K562 (cell line): Measurements from ENCODE around the gene SPTBN4. TPM values are rescaled to one million over a fixed set of nuclear protein-coding genes. Genes with fewer than 3 reads are reported as not detected.

Source experiments
- BCOR ChIP-seq: fragments of 450-650 bp; IDR thresholded peaks from 2 replicates; pipeline ENCODE4 v1.6.1; 2016
- CREB1 ChIP-seq, 2 experiments: sonication (generic) in 1 of 2; formaldehyde crosslinking in 1 of 2; IDR thresholded peaks; 2 replicates each; pipeline versions ENCODE4 v1.6.1 to v1.8.0; 2012 to 2022; ENCODE audit warnings: inconsistent platforms in 1 of 2, mild to moderate bottlenecking in 1 of 2, missing genetic modification reagents in 1 of 2, moderate library complexity in 1 of 2
- LCOR ChIP-seq: sonication (generic); formaldehyde crosslinking; IDR thresholded peaks from 2 replicates; pipeline ENCODE4 v1.8.0; 2022; ENCODE audit warnings: mild to moderate bottlenecking, missing genetic modification reagents
- MEIS2 ChIP-seq: fragments of 450-650 bp; IDR thresholded peaks from 2 replicates; pipeline ENCODE4 v1.6.1; 2014; ENCODE audit warnings: mild to moderate bottlenecking; ENCODE audit not compliant: partially characterized antibody
- MTA3 ChIP-seq: fragments of 450-650 bp; formaldehyde crosslinking; IDR thresholded peaks from 2 replicates; pipeline ENCODE4 v1.6.1; 2017; ENCODE audit warnings: mild to moderate bottlenecking, borderline replicate concordance
- NFYB ChIP-seq: IDR thresholded peaks from 2 replicates; pipeline ENCODE4 v1.6.1; 2011; ENCODE audit warnings: mild to moderate bottlenecking, moderate library complexity; ENCODE audit not compliant: insufficient read length; ENCODE audit errors: extremely low read depth
- SIN3A ChIP-seq, 2 experiments: fragments of 150-350 bp in 1 of 2; IDR thresholded peaks; 2 replicates each; pipeline ENCODE4 v1.6.1; 2011 to 2016; ENCODE audit warnings: borderline replicate concordance in 2 of 2, low read depth in 2 of 2, low read length in 2 of 2, mild to moderate bottlenecking in 2 of 2, moderate library complexity in 2 of 2; ENCODE audit not compliant: control insufficient read depth in 1 of 2
- TAF1 ChIP-seq: IDR thresholded peaks from 2 replicates; pipeline ENCODE4 v1.6.1; 2011; ENCODE audit warnings: mild to moderate bottlenecking, low read length, moderate library complexity; ENCODE audit not compliant: insufficient read depth, control insufficient read depth, severe bottlenecking; ENCODE audit errors: extremely low read depth
- ZBTB43 ChIP-seq: sonication (generic); formaldehyde crosslinking; IDR thresholded peaks from 2 replicates; pipeline ENCODE4 v1.8.0; 2023; ENCODE audit warnings: mild to moderate bottlenecking, missing genetic modification reagents
- polyA plus RNA-seq, 8 experiments: library from polyadenylated mRNA; depleted of rRNA in 4 of 8; stranded (reverse) in 5 of 8; unstranded in 3 of 8; fragments of >200 nt; fragmentation: Nextera tagmentation in 2 of 8; fragmentation: Illumina TruSeq in 1 of 8; extraction: Ambion mirVana in 2 of 8; extraction: Trizol in 1 of 8; gene quantifications; 2 replicates each; pipeline versions ENCODE4 v1.2.1 to v1.2.3, GENCODE V29; 2011 to 2014; ENCODE audit warnings: inconsistent platforms in 1 of 8, missing spikeins in 1 of 8
- total RNA-seq, 7 experiments: library from RNA; depleted of rRNA in 6 of 7; stranded (reverse); fragments of >200 nt in 6 of 7; fragmentation: Illumina TruSeq in 2 of 7; extraction: Trizol in 2 of 7; gene quantifications; 2 replicates each; pipeline versions ENCODE4 v1.2.1 to v1.2.3, GENCODE V29; 2011 to 2021; ENCODE audit warnings: low replicate concordance in 1 of 7
- TF ChIP-seq, protein P1 (sequence below), 2 experiments: fragments of 450-650 bp; IDR thresholded peaks; 2 replicates each; pipeline ENCODE4 v1.6.1; 2016; ENCODE audit warnings: mild to moderate bottlenecking in 2 of 2, borderline replicate concordance in 1 of 2, low read depth in 1 of 2, moderate library complexity in 1 of 2
- TF ChIP-seq, protein P2 (sequence below): fragments of 250-450 bp; sonication (Bioruptor Pico); IDR thresholded peaks from 2 replicates; pipeline ENCODE4 v1.8.0; 2021; ENCODE audit warnings: moderate library complexity, mild to moderate bottlenecking, inconsistent platforms

The SPTBN4 gene
- total and polyA plus RNA-seq, 9 of the 15 experiments (the other 6 are each of a cell fraction or from before 2014, with no cell fraction given), result 0.01 to 1.5 (median 0.86) TPM

DNA sequence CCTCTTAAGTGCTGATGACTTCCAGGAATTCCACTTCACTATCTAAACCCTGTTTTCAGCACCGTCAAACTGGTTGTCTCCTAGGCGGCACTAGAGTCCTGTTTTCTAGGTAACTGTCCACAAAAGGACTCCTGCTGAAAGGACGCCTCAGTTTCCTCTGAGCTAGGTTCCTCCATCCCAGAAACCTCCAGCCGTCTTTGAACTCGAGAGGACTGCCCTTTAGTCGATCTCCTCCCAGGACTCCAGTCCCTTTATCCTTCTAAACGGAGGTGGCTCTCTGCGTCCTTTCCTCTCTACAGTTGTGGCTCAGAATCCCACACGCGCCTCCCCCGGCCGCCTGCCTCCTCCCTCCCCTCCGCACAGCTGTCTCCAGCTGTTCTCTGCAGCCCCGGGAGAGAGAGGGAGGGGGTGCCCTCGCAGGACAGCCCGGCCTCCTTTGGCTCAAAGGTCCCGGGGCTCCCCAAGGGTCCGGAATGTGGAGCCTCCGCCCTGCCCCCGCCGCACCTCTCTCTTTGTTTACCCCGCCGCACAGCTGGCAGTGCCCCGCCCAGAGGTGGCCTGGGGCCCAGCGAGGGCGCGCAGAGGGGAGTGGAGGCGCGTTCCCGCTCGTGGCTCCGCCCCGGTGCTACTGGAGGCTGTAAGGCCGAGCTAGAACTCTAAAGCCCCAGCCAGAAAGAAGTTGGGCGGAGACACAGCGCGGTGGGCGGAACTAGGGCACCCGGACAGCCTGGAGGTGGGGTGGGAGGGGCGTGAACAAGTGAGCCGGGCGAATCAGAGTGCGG is 136.8 kb downstream of the SPTBN4 start (continued):
- TF ChIP-seq ZBTB43 (0 out of 2 replicates have a peak, but pooled peaks have one; percentile 36), TAF1 (peak; percentile 23), CREB1 (IDR thresholded peaks at IDR 0.05) (no peak), CREB1 (CRISPR knock-in tag; IDR thresholded peaks at IDR 0.05) (0 out of 2 replicates have a peak, but pooled peaks have one; percentile 27), NFYB (no peak), LCOR (CRISPR knock-in tag) (peak; percentile 41; the same call in 1 of the 2 replicates), BCOR (peak; percentile 47), SIN3A (IDR thresholded peaks at IDR 0.05; ENCODE audit: borderline replicate concordance in 2 of 2, control insufficient read depth in 1 of 2, low read depth in 2 of 2, low read length in 2 of 2) (peak; percentile 94 to 98), MTA3 (peak; percentile 44; the same call in 1 of the 2 replicates), MEIS2 (peak; percentile 57)
- TF ChIP-seq, protein P1, sequence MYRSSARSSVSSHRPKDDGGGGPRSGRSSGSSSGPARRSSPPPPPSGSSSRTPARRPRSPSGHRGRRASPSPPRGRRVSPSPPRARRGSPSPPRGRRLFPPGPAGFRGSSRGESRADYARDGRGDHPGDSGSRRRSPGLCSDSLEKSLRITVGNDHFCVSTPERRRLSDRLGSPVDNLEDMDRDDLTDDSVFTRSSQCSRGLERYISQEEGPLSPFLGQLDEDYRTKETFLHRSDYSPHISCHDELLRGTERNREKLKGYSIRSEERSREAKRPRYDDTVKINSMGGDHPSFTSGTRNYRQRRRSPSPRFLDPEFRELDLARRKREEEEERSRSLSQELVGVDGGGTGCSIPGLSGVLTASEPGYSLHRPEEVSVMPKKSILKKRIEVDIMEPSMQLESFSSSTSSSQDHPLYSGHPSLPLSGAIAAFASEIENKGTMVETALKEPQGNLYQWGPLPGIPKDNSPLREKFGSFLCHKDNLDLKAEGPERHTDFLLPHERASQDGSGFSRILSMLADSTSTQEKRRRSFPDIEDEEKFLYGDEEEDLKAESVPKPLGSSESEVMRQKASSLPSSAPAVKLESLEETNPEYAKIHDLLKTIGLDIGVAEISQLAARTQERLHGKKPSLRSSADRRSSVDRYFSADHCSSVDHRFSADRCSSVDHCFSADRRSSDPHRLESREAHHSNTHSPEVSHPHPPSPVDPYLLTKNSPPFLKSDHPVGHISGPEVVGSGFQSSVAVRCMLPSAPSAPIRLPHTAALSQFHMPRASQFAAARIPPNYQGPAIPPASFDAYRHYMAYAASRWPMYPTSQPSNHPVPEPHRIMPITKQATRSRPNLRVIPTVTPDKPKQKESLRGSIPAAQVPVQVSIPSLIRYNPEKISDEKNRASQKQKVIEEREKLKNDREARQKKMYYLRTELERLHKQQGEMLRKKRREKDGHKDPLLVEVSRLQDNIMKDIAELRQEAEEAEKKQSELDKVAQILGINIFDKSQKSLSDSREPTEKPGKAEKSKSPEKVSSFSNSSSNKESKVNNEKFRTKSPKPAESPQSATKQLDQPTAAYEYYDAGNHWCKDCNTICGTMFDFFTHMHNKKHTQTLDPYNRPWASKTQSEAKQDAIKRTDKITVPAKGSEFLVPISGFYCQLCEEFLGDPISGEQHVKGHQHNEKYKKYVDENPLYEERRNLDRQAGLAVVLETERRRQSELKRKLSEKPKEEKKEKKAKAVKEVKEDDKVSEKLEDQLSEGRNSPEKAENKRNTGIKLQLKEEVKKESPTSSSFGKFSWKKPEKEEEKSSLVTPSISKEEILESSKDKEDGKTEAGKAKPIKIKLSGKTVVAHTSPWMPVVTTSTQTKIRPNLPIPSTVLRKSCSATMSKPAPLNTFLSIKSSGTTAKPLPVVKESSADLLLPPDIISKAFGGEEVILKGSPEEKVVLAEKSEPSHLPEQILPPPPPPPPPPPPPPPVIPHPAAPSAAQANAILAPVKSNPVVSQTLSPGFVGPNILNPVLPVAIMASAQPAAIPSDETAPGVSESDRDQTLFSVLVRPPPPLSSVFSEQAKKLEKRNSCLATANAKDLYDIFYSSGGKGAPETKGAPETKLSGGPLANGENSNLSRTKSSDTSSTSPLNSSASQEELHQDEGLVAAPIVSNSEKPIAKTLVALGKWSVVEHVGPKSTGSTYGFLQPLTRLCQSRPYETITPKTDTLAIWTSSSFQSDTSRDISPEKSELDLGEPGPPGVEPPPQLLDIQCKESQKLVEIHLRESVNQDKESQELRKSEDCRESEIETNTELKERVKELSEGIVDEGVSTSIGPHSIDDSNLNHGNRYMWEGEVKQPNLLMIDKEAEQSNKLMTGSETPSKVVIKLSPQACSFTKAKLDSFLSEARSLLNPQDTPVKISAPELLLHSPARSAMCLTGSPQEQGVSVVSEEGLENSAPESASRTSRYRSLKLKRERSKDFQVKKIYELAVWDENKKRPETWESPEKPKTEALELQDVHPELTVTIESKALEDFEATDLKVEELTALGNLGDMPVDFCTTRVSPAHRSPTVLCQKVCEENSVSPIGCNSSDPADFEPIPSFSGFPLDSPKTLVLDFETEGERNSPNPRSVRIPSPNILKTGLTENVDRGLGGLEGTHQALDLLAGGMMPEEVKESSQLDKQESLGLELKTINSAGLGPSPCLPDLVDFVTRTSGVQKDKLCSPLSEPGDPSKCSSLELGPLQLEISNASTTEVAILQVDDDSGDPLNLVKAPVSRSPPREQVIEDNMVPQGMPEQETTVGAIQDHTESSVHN (IDR thresholded peaks at IDR 0.05; ENCODE audit: borderline replicate concordance in 1 of 2, low read depth in 1 of 2), result peak in 1 of 2 experiments; percentile 95; a peak in 2 of 4 replicates
- TF ChIP-seq, protein P2, sequence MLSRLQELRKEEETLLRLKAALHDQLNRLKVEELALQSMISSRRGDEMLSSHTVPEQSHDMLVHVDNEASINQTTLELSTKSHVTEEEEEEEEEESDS (CRISPR knock-in tag), result no peak
